ENCODE results near the gene PDE4A. TPM values are rescaled to one million over a fixed set of nuclear protein-coding genes. Genes with fewer than 3 reads are reported as not detected.

The PDE4A gene
- total and polyA plus RNA-seq, 10 of the 15 experiments (the other 5 are each of a cell fraction or from before 2014, with no cell fraction given), result 0.24 to 13.3 (median 4.9) TPM

DNA sequence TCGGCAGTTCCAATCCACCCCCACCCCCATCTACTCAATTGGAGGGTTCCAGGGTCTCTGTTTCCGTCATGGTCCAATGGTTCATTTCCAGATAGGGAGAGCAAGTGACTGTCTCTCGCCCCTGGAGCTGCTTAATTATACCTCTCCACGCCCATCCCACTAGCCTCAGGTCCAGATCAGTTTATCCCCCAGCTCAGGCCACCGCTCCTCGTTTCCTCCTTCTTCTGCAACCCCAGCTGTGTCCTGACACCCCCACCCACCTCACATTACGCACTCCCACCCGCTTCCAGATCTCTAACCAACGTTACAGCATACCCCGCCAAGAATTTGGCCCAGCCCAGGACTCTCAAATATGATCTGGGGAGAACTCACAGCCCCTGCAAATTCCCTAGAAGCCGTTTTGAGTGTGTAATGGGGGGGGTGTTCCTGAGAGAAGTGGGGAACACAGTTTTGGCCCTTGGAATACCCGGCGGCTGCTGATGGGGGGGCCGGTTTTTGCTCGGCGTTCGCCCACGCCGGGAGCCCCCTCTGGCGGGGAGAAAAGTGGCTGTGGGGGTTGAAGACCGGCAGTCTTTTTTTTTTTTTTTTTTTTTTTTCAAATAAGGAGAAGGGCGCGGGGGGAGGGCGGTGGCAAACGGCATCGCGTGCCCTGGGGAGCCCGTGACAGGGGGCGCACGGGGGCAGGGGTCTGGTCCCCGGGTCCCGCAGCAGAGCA is 1.7 kb upstream of the PDE4A start:
- Histone ChIP-seq H4K20me1 (ENCODE audit: control insufficient read depth, insufficient read depth) (no peaks in the 10 kb centered on the region; the same call in 1 of the 2 replicates), H3K27ac (ENCODE audit: control insufficient read depth, insufficient read depth) (no peak overlapping the region), H3K36me3 (ENCODE audit: control insufficient read depth in 2 of 2, insufficient read depth in 2 of 2, low read length in 1 of 2) (no peaks in the 10 kb centered on the region), H3K4me1 (ENCODE audit: control insufficient read depth, insufficient read depth, low read length) (peaks cover 47% of the 10 kb centered on the region), H3K79me2 (ENCODE audit: control insufficient read depth, insufficient read depth, low read length) (no peaks in the 10 kb centered on the region), H3K4me3 (no peak overlapping the region), H3K9ac (ENCODE audit: control insufficient read depth, insufficient read depth, low read length) (no peak overlapping the region), H3K27me3 (replicated peaks in 1 of 2; ENCODE audit: control insufficient read depth in 2 of 2, insufficient read depth in 2 of 2, low read length in 1 of 2) (peaks cover 0 to 17% of the 10 kb centered on the region in 2 experiments; a peak in 3 of 4 replicates), H3K9me3 (replicated peaks; ENCODE audit: control insufficient read depth, insufficient read depth, low read length) (peaks cover 2% of the 10 kb centered on the region; the same call in 2 of the 3 replicates), H2AFZ (ENCODE audit: control insufficient read depth, low read depth, low read length) (no peak overlapping the region; the same call in 1 of the 2 replicates), H3K4me2 (ENCODE audit: control insufficient read depth, insufficient read depth) (peak overlapping the region; percentile 74)
- ATAC-seq, result no peak
- POLR2A ChIA-PET, result interaction anchor here (0.5 to 7.8 kb wide), 8 partner anchors 8 to 148 kb away, joined by 3 to 122 read pairs (median 5); partner anchors contain the start of genes CDC37, ICAM1 and TYK2
- SMC1A ChIA-PET (ENCODE audit: uncharacterized antibody, unreplicated experiment), result interaction anchor here (1.0 to 16.0 kb wide), 5 partner anchors 10 to 148 kb away, joined by 3 to 364 read pairs (median 6); partner anchors contain the start of genes CDC37, ICAM1 and PDE4A
- in situ Hi-C loops (cut with MboI), result no loop called here
- intact Hi-C loops (cut with micrococcal nuclease; ENCODE audit: unreplicated experiment), result loop anchor here (10.0 kb wide), 1 partner anchor 236 kb away; the partner anchor contains the start of gene ILF3
- 5% methylated on average over 26 of the region's 32 CpGs for WGBS (ENCODE audit: insufficient coverage, insufficient replicate concordance, low lambda C conversion rate, missing lambda C conversion rate)
- CTCF ChIA-PET, result interaction anchor here (1.0 to 28.5 kb wide), 7 partner anchors 7 to 168 kb away, joined by 3 to 1053 read pairs (median 4); partner anchors contain the start of genes CDC37, ICAM1 and PDE4A
- no TSS peak for BruUV-seq (replicated peaks)
- DNase-seq (ENCODE audit: low read depth, low spot score), result no peak
- RAD21 ChIA-PET (ENCODE audit: unreplicated experiment), result interaction anchor here (0.8 to 10.2 kb wide), 11 partner anchors 9 to 281 kb away, joined by 3 to 209 read pairs (median 4); partner anchors contain the start of genes CDC37 and DNMT1
- FAIRE-seq, result no peak
- TF ChIP-seq EGR1 (IDR thresholded peaks at IDR 0.05; ENCODE audit: borderline replicate concordance in 1 of 2, low read depth in 2 of 2, low read length in 2 of 2) (peak in 1 of 2 experiments; percentile 79; a peak in 1 of 3 replicates), NR2C2 (IDR thresholded peaks at IDR 0.05; ENCODE audit: borderline replicate concordance, control insufficient read depth, insufficient read length, low read depth) (no peak), TARDBP (IDR thresholded peaks at IDR 0.05; ENCODE audit: borderline replicate concordance) (no peak), IKZF2 (IDR thresholded peaks at IDR 0.05) (0 out of 4 replicates have a peak, but pooled peaks have one; percentile 7 to 12), SRF (IDR thresholded peaks at IDR 0.05; ENCODE audit: low read depth in 2 of 2, low read length in 2 of 2) (peak in 1 of 2 experiments; percentile 29; a peak in 1 of 4 replicates), RAD21 (IDR thresholded peaks at IDR 0.05; ENCODE audit: insufficient read depth, low read depth, low read length) (peak; percentile 38; the same call in 1 of the 2 replicates), CBX5 (IDR thresholded peaks at IDR 0.05; ENCODE audit: low read depth) (no peak), ZNF384 (IDR thresholded peaks at IDR 0.05; ENCODE audit: borderline replicate concordance, low read depth, low read length) (peak; percentile 87), SMC3 (IDR thresholded peaks at IDR 0.05; ENCODE audit: borderline replicate concordance, low read length) (no peak)
- TF ChIP-seq, protein P1, sequence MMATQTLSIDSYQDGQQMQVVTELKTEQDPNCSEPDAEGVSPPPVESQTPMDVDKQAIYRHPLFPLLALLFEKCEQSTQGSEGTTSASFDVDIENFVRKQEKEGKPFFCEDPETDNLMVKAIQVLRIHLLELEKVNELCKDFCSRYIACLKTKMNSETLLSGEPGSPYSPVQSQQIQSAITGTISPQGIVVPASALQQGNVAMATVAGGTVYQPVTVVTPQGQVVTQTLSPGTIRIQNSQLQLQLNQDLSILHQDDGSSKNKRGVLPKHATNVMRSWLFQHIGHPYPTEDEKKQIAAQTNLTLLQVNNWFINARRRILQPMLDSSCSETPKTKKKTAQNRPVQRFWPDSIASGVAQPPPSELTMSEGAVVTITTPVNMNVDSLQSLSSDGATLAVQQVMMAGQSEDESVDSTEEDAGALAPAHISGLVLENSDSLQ (IDR thresholded peaks at IDR 0.05), result no peak
- TF ChIP-seq, protein P2, sequence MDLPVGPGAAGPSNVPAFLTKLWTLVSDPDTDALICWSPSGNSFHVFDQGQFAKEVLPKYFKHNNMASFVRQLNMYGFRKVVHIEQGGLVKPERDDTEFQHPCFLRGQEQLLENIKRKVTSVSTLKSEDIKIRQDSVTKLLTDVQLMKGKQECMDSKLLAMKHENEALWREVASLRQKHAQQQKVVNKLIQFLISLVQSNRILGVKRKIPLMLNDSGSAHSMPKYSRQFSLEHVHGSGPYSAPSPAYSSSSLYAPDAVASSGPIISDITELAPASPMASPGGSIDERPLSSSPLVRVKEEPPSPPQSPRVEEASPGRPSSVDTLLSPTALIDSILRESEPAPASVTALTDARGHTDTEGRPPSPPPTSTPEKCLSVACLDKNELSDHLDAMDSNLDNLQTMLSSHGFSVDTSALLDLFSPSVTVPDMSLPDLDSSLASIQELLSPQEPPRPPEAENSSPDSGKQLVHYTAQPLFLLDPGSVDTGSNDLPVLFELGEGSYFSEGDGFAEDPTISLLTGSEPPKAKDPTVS (IDR thresholded peaks at IDR 0.05; ENCODE audit: low read depth, low read length), result no peak
- TF ChIP-seq, protein P3, sequence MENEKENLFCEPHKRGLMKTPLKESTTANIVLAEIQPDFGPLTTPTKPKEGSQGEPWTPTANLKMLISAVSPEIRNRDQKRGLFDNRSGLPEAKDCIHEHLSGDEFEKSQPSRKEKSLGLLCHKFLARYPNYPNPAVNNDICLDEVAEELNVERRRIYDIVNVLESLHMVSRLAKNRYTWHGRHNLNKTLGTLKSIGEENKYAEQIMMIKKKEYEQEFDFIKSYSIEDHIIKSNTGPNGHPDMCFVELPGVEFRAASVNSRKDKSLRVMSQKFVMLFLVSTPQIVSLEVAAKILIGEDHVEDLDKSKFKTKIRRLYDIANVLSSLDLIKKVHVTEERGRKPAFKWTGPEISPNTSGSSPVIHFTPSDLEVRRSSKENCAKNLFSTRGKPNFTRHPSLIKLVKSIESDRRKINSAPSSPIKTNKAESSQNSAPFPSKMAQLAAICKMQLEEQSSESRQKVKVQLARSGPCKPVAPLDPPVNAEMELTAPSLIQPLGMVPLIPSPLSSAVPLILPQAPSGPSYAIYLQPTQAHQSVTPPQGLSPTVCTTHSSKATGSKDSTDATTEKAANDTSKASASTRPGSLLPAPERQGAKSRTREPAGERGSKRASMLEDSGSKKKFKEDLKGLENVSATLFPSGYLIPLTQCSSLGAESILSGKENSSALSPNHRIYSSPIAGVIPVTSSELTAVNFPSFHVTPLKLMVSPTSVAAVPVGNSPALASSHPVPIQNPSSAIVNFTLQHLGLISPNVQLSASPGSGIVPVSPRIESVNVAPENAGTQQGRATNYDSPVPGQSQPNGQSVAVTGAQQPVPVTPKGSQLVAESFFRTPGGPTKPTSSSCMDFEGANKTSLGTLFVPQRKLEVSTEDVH (IDR thresholded peaks at IDR 0.05; ENCODE audit: low read depth, partially characterized antibody), result no peak
- TF ChIP-seq, protein P4, sequence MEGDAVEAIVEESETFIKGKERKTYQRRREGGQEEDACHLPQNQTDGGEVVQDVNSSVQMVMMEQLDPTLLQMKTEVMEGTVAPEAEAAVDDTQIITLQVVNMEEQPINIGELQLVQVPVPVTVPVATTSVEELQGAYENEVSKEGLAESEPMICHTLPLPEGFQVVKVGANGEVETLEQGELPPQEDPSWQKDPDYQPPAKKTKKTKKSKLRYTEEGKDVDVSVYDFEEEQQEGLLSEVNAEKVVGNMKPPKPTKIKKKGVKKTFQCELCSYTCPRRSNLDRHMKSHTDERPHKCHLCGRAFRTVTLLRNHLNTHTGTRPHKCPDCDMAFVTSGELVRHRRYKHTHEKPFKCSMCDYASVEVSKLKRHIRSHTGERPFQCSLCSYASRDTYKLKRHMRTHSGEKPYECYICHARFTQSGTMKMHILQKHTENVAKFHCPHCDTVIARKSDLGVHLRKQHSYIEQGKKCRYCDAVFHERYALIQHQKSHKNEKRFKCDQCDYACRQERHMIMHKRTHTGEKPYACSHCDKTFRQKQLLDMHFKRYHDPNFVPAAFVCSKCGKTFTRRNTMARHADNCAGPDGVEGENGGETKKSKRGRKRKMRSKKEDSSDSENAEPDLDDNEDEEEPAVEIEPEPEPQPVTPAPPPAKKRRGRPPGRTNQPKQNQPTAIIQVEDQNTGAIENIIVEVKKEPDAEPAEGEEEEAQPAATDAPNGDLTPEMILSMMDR (IDR thresholded peaks at IDR 0.05 in 2 of 3, conservative IDR thresholded peaks at IDR 0.05 in 1 of 3; ENCODE audit: control insufficient read depth in 2 of 3, extremely low read depth in 1 of 3, insufficient read depth in 1 of 3, low read depth in 3 of 3, low read length in 3 of 3), result peak in 1 of 3 experiments; percentile 20; a peak in 1 of 6 replicates

Data from GM12878 (cell line).